ENCODE results near the gene BORCS5.
A peak's percentile ranks its signal among the peaks of the same experiment; 100 is the strongest.
"Not testable (repeated sequence)": the region's sequence is repeated elsewhere in the genome, so short reads cannot be mapped to it uniquely, and the experiment has no call there.

The BORCS5 gene

GRCh38 chr12:12356896-12357718, at the start of gene BORCS5:
Gene BORCS5 (plus strand): TSS chr12:12357078. CDS start chr12:12357452, 374 bp downstream.
- TF ChIP-seq, protein P1, sequence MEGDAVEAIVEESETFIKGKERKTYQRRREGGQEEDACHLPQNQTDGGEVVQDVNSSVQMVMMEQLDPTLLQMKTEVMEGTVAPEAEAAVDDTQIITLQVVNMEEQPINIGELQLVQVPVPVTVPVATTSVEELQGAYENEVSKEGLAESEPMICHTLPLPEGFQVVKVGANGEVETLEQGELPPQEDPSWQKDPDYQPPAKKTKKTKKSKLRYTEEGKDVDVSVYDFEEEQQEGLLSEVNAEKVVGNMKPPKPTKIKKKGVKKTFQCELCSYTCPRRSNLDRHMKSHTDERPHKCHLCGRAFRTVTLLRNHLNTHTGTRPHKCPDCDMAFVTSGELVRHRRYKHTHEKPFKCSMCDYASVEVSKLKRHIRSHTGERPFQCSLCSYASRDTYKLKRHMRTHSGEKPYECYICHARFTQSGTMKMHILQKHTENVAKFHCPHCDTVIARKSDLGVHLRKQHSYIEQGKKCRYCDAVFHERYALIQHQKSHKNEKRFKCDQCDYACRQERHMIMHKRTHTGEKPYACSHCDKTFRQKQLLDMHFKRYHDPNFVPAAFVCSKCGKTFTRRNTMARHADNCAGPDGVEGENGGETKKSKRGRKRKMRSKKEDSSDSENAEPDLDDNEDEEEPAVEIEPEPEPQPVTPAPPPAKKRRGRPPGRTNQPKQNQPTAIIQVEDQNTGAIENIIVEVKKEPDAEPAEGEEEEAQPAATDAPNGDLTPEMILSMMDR (IDR thresholded peaks at IDR 0.05; ENCODE audit: control extremely low read depth, extremely low read depth, low read depth, missing control alignments), result peak; percentile 29
- ChIA-PET POLR2A (no interaction called here), CTCF (interaction anchor here (0.7 to 2.7 kb wide), 13 partner anchors 9 to 774 kb away, joined by 3 to 10 read pairs (median 7); no protein-coding TSS in a partner anchor)
- DNase-seq (ENCODE audit: extremely low spot score), result peak; percentile 96

DNA sequence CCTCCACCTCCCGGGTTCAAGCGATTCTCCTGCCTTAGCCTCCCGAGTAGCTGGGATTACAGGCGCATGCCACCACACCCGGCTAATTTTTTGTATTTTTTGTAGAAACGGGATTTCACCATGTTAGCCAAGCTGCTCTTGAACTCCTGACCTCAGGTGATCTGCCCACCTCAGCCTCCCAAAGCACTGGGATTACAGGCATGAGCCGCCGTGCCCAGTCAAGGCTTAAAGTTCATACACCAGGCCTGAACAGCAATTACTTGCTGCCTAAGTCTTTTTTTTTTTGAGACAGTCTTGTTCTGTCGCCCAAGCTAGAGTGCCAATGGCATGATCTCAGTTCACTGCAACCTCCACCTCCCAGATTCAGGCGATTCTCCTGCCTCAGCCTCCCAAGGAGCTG, 46.2 kb upstream of the BORCS5 start:
- CTCF ChIA-PET, result interaction anchor here (0.9 kb wide), 1 partner anchor 16 kb away, joined by 3 read pairs; no protein-coding TSS in a partner anchor
- POLR2A ChIA-PET; DNase-seq (ENCODE audit: extremely low spot score): not testable (repeated sequence)

DNA sequence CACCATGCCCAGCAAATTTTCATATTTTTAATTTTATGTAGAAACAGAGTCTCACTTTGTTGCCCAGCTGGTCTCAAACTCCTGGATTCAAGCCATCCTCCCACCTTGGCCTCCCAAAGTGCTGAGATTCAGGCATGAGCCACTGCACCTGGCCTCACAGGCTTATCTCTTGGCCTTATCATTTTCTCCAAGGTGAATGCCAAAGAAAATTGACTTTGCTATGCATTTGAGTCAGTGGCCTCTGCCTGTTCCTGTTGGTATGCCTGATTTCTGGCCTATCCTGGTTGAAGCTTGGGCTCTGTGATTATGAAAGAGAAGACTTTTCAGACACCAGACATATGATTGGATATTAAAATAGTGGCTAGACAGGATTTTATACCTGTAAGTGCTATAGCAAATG, 41.0 kb upstream of the BORCS5 start:
- ChIA-PET POLR2A (no interaction called here), CTCF (interaction anchor here (1.5 to 4.2 kb wide), 2 partner anchors 11 to 13 kb away, joined by 5 to 15 read pairs; no protein-coding TSS in a partner anchor)
- no peak for DNase-seq (ENCODE audit: extremely low spot score)
- TF ChIP-seq, protein P1 (IDR thresholded peaks at IDR 0.05; ENCODE audit: control extremely low read depth, extremely low read depth, low read depth, missing control alignments), result no peak

DNA sequence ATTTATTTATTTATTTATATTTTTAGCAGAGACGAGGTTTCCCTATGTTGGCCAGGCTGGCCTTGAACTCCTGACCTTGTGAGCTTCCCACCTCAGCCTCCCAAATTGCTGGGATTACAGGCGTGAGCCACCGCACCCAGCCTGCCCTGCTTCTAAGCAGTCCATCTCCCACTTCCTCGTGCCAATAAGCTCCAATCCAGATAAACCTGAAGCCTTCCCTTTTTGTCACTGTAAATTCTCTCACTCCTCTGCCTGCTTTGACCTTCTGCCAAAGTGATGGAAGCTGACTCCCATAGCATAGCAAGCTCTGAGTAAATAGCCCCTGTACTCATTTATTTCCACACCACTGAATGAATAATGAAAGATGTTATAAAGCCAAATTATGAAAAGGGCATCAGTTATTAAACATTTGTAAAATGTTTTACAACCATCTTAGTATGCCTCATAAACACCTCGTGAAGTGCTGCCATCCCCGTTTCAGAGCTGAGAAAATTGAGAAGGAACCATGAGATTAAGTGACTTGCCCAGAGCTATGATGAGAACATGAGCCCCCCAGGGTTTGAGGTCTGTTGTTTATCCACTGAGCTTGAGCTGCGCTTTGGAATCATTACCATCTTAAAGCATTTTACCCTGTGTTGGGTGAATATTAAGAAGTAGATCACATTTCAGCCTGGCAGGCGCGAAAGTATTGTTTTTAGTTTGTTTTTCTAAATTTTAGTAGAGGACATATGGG, 37.3 kb upstream of the BORCS5 start:
- ChIA-PET POLR2A (no interaction called here), CTCF (interaction anchor here (0.9 to 1.5 kb wide), 3 partner anchors 8 to 14 kb away, joined by 4 to 7 read pairs (median 4); no protein-coding TSS in a partner anchor)
- DNase-seq (ENCODE audit: extremely low spot score), result no peak
- TF ChIP-seq, protein P1 (IDR thresholded peaks at IDR 0.05; ENCODE audit: control extremely low read depth, extremely low read depth, low read depth, missing control alignments), result no peak

DNA sequence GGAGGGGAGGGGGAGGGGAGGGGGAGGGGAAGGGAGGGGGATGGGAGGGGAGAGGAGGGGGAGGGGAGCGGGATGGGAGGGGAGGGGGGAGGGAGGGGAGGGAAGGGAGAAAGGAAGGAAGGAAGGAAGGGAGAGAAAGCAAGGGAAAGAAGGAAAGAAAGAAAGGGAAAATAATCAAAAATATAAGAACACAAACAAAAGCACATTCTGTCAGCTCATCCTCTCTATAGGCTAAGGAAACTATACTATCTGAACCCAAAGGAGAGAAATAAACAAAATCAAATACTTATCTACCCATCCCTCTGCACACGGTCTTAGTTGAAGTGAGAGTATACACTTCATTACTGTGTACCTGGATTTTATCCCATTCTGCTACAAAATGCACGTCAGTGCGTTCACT, 33.8 kb upstream of the BORCS5 start:
- TF ChIP-seq, protein P1 (IDR thresholded peaks at IDR 0.05; ENCODE audit: control extremely low read depth, extremely low read depth, low read depth, missing control alignments), result no peak
- POLR2A ChIA-PET, result no interaction called here
- CTCF ChIA-PET, result interaction anchor here (1.2 to 1.3 kb wide), 2 partner anchors 9 to 10 kb away, joined by 3 to 4 read pairs; no protein-coding TSS in a partner anchor
- DNase-seq (ENCODE audit: extremely low spot score), result no peak

GRCh38 chr12:12323591-12323990, 33.3 kb upstream of the BORCS5 start:
- ChIA-PET CTCF (interaction anchor here (1.2 to 1.3 kb wide), 2 partner anchors 9 to 252 kb away, joined by 3 to 4 read pairs; no protein-coding TSS in a partner anchor), POLR2A (no interaction called here)
- TF ChIP-seq, protein P1 (IDR thresholded peaks at IDR 0.05; ENCODE audit: control extremely low read depth, extremely low read depth, low read depth, missing control alignments), result no peak
- DNase-seq (ENCODE audit: extremely low spot score), result no peak

Measured in GM10248 (cell line).